Measurements from ENCODE around the gene ZCCHC10. TPM values are rescaled to one million over a fixed set of nuclear protein-coding genes. Genes with fewer than 3 reads are reported as not detected.

Gene ZCCHC10
- total RNA-seq, 1 donor, result 12.3 TPM

DNA sequence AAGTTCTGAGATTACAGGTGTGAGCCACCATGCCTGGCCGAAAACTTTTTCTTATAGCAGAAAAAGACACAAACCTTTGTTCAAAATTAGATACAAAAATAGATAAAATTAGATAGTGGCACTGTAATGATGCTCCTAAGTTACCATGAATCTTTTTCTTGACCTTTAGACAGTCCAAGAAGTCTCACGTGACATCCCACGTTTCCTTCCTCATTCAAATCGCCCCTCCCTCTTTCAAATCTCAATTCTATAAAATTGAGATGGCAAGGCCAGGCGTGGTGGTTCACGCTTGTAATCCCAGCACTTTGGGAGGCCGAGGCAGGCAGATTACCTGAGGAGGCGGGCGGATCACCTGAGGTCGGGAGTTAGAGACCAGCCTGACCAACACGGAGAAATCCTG lies 7.7 kb upstream of the ZCCHC10 start:
- TF ChIP-seq, protein P1, sequence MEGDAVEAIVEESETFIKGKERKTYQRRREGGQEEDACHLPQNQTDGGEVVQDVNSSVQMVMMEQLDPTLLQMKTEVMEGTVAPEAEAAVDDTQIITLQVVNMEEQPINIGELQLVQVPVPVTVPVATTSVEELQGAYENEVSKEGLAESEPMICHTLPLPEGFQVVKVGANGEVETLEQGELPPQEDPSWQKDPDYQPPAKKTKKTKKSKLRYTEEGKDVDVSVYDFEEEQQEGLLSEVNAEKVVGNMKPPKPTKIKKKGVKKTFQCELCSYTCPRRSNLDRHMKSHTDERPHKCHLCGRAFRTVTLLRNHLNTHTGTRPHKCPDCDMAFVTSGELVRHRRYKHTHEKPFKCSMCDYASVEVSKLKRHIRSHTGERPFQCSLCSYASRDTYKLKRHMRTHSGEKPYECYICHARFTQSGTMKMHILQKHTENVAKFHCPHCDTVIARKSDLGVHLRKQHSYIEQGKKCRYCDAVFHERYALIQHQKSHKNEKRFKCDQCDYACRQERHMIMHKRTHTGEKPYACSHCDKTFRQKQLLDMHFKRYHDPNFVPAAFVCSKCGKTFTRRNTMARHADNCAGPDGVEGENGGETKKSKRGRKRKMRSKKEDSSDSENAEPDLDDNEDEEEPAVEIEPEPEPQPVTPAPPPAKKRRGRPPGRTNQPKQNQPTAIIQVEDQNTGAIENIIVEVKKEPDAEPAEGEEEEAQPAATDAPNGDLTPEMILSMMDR (IDR thresholded peaks at IDR 0.05; ENCODE audit: extremely low read depth, low read depth, low read length), result no peak
- Histone ChIP-seq H3K79me2 (ENCODE audit: insufficient read depth, low read length) (no peaks in the 10 kb centered on the region), H4K20me1 (ENCODE audit: insufficient read depth, low read length) (no peaks in the 10 kb centered on the region), H3K27ac (ENCODE audit: low read depth, low read length) (no peak overlapping the region), H3K9me3 (ENCODE audit: low read depth, low read length) (no peaks in the 10 kb centered on the region), H3K36me3 (ENCODE audit: insufficient read depth, low read length) (no peaks in the 10 kb centered on the region), H3K4me2 (ENCODE audit: insufficient read depth, low read length) (no peak overlapping the region), H3K4me1 (ENCODE audit: insufficient read depth, low read length) (no peaks in the 10 kb centered on the region), H3K4me3 (ENCODE audit: insufficient read depth, low read length) (no peak overlapping the region), H2AFZ (ENCODE audit: low read length) (no peak overlapping the region), H3K27me3 (ENCODE audit: insufficient read depth, low read length) (no peaks in the 10 kb centered on the region)
- DNase-seq (ENCODE audit: insufficient read length, low spot score, missing footprints), result no peak

DNA sequence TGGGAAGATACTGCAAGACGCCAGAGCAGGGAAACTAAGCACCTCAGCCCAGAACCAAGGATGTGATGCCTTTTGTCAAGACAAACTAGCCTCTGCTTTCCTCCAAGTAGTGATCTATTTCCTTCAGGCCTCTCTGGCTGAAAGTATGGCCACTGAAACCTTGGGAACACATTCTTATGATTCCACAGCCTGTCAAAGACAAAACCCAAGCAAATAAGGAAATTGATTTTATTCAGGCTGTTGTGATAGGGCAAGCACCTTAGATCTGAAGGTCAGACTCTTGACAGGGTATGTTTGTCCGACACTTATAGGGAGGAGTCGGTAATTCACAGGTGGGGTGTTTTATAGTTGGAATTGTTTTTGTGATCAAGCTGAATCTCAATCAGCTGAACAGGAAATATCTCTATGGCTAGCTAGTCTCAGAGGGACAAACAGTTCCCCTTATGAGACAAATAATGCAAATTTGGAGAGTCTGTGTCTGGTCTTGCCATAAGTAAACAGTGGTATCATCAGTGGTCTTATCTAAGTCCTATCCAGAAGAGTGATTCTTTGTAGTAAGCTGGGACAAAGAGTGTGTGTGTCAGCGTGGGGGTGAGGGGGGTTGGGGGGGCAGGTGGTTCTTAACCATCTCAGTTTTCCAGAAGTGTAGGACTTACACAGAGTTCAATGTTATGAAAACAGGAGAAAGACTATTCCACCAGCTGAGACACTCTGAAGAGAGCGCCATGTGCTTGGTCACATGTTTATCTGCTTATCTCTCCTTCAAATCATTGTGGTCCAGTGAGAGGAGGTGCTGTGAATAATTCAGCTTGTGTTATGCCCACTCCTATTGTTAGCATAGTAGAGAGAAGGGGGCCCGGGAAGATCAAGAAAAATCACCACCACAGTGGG lies 6.7 kb upstream of the ZCCHC10 start:
- no peak for DNase-seq (ENCODE audit: insufficient read length, low spot score, missing footprints)
- Histone ChIP-seq H3K9me3 (ENCODE audit: low read depth, low read length) (no peaks in the 10 kb centered on the region), H3K27me3 (ENCODE audit: insufficient read depth, low read length) (no peaks in the 10 kb centered on the region), H3K4me2 (ENCODE audit: insufficient read depth, low read length) (no peak overlapping the region), H4K20me1 (ENCODE audit: insufficient read depth, low read length) (no peaks in the 10 kb centered on the region), H3K79me2 (ENCODE audit: insufficient read depth, low read length) (no peaks in the 10 kb centered on the region), H3K27ac (ENCODE audit: low read depth, low read length) (no peak overlapping the region), H3K4me3 (ENCODE audit: insufficient read depth, low read length) (no peak overlapping the region), H3K4me1 (ENCODE audit: insufficient read depth, low read length) (no peaks in the 10 kb centered on the region), H2AFZ (ENCODE audit: low read length) (peak overlapping the region; percentile 14), H3K36me3 (ENCODE audit: insufficient read depth, low read length) (no peaks in the 10 kb centered on the region)
- TF ChIP-seq, protein P1 (IDR thresholded peaks at IDR 0.05; ENCODE audit: extremely low read depth, low read depth, low read length), result no peak

DNA sequence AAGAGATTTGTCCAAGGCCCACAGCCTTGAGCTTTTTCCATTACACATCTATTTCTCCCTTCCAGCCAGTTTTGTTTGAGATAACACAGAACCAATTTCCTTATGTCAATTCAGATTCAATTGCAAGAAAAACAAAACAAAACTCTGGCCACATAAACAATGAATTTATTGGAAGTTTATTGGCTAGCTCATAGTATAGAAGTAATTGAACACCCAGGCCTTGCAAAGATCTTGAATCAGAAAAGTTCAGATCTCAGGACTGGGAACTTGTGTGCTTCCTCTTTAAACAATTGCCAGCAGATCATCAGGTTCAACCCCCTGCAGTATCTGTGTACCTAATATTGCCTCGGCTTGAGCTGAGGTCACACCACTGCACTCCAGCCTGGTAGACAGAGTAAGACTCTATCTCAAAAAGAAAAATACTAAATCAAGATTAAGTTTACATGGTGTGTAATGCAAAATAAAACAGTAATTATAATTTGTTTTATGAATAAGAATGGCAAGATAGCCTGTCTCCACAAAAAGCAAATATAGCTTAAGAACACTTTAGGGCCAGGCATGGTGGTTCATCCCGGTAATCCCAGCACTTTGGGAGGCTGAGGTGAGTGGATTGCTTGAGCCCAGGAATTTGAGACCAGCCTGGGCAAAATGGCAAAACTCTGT lies 4.1 kb upstream of the ZCCHC10 start:
- no peak overlapping the region for H3K4me3 ChIP-seq (ENCODE audit: insufficient read depth, low read length)
- no peaks in the 10 kb centered on the region for H3K36me3 ChIP-seq (ENCODE audit: insufficient read depth, low read length)
- H4K20me1 ChIP-seq (ENCODE audit: insufficient read depth, low read length), result no peaks in the 10 kb centered on the region
- no peak overlapping the region for H3K27ac ChIP-seq (ENCODE audit: low read depth, low read length)
- no peak for DNase-seq (ENCODE audit: insufficient read length, low spot score, missing footprints)
- TF ChIP-seq, protein P1 (IDR thresholded peaks at IDR 0.05; ENCODE audit: extremely low read depth, low read depth, low read length), result no peak
- H2AFZ ChIP-seq (ENCODE audit: low read length), result no peak overlapping the region
- H3K4me1 ChIP-seq (ENCODE audit: insufficient read depth, low read length), result peaks cover 4% of the 10 kb centered on the region
- H3K4me2 ChIP-seq (ENCODE audit: insufficient read depth, low read length), result no peak overlapping the region
- H3K79me2 ChIP-seq (ENCODE audit: insufficient read depth, low read length), result peaks cover 6% of the 10 kb centered on the region
- H3K27me3 ChIP-seq (ENCODE audit: insufficient read depth, low read length), result no peaks in the 10 kb centered on the region
- no peaks in the 10 kb centered on the region for H3K9me3 ChIP-seq (ENCODE audit: low read depth, low read length)

DNA sequence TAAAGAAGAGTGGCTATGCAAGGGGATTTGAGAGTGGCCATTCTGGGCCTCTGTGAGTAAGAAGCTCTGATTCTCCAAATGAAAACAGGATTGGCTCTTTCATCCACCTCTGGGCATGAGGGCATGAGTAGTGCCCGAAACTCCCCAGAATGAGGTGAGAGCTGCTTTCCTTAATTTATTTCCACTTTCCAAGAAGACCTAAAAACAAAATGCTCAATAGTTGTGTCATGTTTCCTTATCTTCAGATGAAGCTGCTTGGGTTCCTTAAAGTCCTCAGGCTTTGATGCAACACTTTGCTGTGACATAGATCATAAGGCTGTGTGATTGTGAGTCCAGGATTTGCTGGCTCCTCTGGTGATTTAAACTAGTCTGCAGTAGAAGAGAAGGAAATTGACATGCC lies 3.1 kb upstream of the ZCCHC10 start:
- H3K4me1 ChIP-seq (ENCODE audit: insufficient read depth, low read length), result peaks cover 6% of the 10 kb centered on the region
- no peak overlapping the region for H3K4me2 ChIP-seq (ENCODE audit: insufficient read depth, low read length)
- DNase-seq (ENCODE audit: insufficient read length, low spot score, missing footprints), result no peak
- no peaks in the 10 kb centered on the region for H3K9me3 ChIP-seq (ENCODE audit: low read depth, low read length)
- no peak overlapping the region for H2AFZ ChIP-seq (ENCODE audit: low read length)
- H3K4me3 ChIP-seq (ENCODE audit: insufficient read depth, low read length), result no peak overlapping the region
- no peaks in the 10 kb centered on the region for H3K27me3 ChIP-seq (ENCODE audit: insufficient read depth, low read length)
- no peak overlapping the region for H3K27ac ChIP-seq (ENCODE audit: low read depth, low read length)
- no peaks in the 10 kb centered on the region for H4K20me1 ChIP-seq (ENCODE audit: insufficient read depth, low read length)
- H3K36me3 ChIP-seq (ENCODE audit: insufficient read depth, low read length), result no peaks in the 10 kb centered on the region
- TF ChIP-seq, protein P1 (IDR thresholded peaks at IDR 0.05; ENCODE audit: extremely low read depth, low read depth, low read length), result no peak
- H3K79me2 ChIP-seq (ENCODE audit: insufficient read depth, low read length), result peaks cover 15% of the 10 kb centered on the region

Data from osteoblast (primary cell).